ENCODE measurements around the gene SUSD6. TPM values are rescaled to one million over a fixed set of nuclear protein-coding genes. Genes with fewer than 3 reads are reported as not detected.

Gene SUSD6
- total and polyA plus RNA-seq, 9 of the 15 experiments (the other 6 are each of a cell fraction or from before 2014, with no cell fraction given), result 2.9 to 20.7 (median 5.6) TPM

DNA sequence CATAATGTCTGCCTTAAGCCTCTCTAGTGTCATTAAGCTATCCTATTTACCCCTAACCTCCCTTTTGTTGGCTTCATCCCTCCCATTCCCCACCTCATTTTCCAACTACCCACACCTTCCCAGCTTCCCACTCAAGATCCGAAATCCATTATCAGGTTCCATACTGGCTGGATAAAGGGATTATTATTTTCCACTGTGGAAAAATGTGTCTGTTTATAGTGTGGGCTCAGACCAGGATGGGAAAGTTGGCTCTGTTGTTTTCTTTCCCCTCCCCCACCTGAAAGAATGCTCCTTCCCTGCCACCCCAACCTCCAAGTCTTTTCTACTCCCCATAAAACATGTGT, 49.8 kb downstream of the SUSD6 start:
- no peaks in the 10 kb centered on the region for H3K27me3 ChIP-seq (ENCODE audit: control insufficient read depth in 2 of 2, insufficient read depth in 2 of 2, low read length in 2 of 2)
- H3K9me1 ChIP-seq (ENCODE audit: control insufficient read depth, insufficient read depth, low read length), result no peaks in the 10 kb centered on the region
- H3K4me1 ChIP-seq (replicated peaks in 1 of 2; ENCODE audit: control insufficient read depth in 2 of 2, insufficient read depth in 2 of 2, low read length in 2 of 2), result peaks cover 12 to 51% of the 10 kb centered on the region in 2 experiments; a peak in 4 of 5 replicates
- peaks cover 25% of the 10 kb centered on the region; the same call in 2 of the 3 replicates for H3K36me3 ChIP-seq (ENCODE audit: control insufficient read depth, insufficient read depth, low read length)
- in situ Hi-C loops (cut with MboI), result no loop called here
- ATAC-seq (no peak), DNase-seq (ENCODE audit: extremely low read depth in 1 of 4, low spot score in 3 of 4) (no peak), FAIRE-seq (no peak)
- H3K9ac ChIP-seq (ENCODE audit: insufficient read depth in 1 of 2, low read depth in 2 of 2, low read length in 2 of 2), result no peak overlapping the region
- H3K4me3 ChIP-seq, result no peak overlapping the region
- H3K27ac ChIP-seq (ENCODE audit: extremely low read depth, low read depth, low read length), result no peak overlapping the region
- no peaks in the 10 kb centered on the region for H3K9me3 ChIP-seq (replicated peaks; ENCODE audit: control insufficient read depth, insufficient read depth, low read depth, low read length)
- H3K79me2 ChIP-seq (ENCODE audit: control insufficient read depth, insufficient read depth, low read length), result peaks cover 81% of the 10 kb centered on the region
- no TSS peak for BruUV-seq (replicated peaks)
- ChIA-PET POLR2A (no interaction called here), CTCF (ENCODE audit: low intra/inter-chr PET ratio) (no interaction called here)
- H3K4me2 ChIP-seq (ENCODE audit: insufficient read depth, low read length), result no peak overlapping the region
- intact Hi-C loops (cut with micrococcal nuclease), result no loop called here
- no peaks in the 10 kb centered on the region for H4K20me1 ChIP-seq (replicated peaks; ENCODE audit: control insufficient read depth, insufficient read depth, low read length)
- no peak overlapping the region for H2AFZ ChIP-seq (ENCODE audit: low read depth, low read length)
- WGBS (ENCODE audit: insufficient coverage, low coverage, missing lambda C conversion rate), result 100% methylated on average over 1 of the region's 1 CpG
- TF ChIP-seq, protein P1, sequence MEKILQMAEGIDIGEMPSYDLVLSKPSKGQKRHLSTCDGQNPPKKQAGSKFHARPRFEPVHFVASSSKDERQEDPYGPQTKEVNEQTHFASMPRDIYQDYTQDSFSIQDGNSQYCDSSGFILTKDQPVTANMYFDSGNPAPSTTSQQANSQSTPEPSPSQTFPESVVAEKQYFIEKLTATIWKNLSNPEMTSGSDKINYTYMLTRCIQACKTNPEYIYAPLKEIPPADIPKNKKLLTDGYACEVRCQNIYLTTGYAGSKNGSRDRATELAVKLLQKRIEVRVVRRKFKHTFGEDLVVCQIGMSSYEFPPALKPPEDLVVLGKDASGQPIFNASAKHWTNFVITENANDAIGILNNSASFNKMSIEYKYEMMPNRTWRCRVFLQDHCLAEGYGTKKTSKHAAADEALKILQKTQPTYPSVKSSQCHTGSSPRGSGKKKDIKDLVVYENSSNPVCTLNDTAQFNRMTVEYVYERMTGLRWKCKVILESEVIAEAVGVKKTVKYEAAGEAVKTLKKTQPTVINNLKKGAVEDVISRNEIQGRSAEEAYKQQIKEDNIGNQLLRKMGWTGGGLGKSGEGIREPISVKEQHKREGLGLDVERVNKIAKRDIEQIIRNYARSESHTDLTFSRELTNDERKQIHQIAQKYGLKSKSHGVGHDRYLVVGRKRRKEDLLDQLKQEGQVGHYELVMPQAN (IDR thresholded peaks at IDR 0.05; ENCODE audit: borderline replicate concordance), result no peak
- no peak for TF ChIP-seq ZNF764 (CRISPR knock-in tag; IDR thresholded peaks at IDR 0.05; ENCODE audit: low read depth)
- no peak for TF ChIP-seq CREBBP (IDR thresholded peaks at IDR 0.05; ENCODE audit: low read depth, low read length)
- no peak for TF ChIP-seq POLR3A (IDR thresholded peaks at IDR 0.05; ENCODE audit: borderline replicate concordance, extremely low read depth, insufficient read depth, insufficient read length)
- TF ChIP-seq ASH1L (IDR thresholded peaks at IDR 0.05; ENCODE audit: borderline replicate concordance, low read depth, partially characterized antibody), result no peak
- TF ChIP-seq SIN3B (IDR thresholded peaks at IDR 0.05; ENCODE audit: low read depth), result no peak
- no peak for TF ChIP-seq CBX3 (IDR thresholded peaks at IDR 0.05; ENCODE audit: borderline replicate concordance in 1 of 2, low read length in 2 of 2)
- TF ChIP-seq, protein P2, sequence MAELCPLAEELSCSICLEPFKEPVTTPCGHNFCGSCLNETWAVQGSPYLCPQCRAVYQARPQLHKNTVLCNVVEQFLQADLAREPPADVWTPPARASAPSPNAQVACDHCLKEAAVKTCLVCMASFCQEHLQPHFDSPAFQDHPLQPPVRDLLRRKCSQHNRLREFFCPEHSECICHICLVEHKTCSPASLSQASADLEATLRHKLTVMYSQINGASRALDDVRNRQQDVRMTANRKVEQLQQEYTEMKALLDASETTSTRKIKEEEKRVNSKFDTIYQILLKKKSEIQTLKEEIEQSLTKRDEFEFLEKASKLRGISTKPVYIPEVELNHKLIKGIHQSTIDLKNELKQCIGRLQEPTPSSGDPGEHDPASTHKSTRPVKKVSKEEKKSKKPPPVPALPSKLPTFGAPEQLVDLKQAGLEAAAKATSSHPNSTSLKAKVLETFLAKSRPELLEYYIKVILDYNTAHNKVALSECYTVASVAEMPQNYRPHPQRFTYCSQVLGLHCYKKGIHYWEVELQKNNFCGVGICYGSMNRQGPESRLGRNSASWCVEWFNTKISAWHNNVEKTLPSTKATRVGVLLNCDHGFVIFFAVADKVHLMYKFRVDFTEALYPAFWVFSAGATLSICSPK (IDR thresholded peaks at IDR 0.05; ENCODE audit: borderline replicate concordance), result no peak
- no peak for TF ChIP-seq SETDB1 (IDR thresholded peaks at IDR 0.05; ENCODE audit: low read length)
- TF ChIP-seq TFAM (CRISPR knock-in tag; conservative IDR thresholded peaks at IDR 0.05), result no peak
- no peak for TF ChIP-seq NCOR1 (IDR thresholded peaks at IDR 0.05)
- TF ChIP-seq NCOA4 (IDR thresholded peaks at IDR 0.05; ENCODE audit: partially characterized antibody), result no peak
- TF ChIP-seq, protein P3, sequence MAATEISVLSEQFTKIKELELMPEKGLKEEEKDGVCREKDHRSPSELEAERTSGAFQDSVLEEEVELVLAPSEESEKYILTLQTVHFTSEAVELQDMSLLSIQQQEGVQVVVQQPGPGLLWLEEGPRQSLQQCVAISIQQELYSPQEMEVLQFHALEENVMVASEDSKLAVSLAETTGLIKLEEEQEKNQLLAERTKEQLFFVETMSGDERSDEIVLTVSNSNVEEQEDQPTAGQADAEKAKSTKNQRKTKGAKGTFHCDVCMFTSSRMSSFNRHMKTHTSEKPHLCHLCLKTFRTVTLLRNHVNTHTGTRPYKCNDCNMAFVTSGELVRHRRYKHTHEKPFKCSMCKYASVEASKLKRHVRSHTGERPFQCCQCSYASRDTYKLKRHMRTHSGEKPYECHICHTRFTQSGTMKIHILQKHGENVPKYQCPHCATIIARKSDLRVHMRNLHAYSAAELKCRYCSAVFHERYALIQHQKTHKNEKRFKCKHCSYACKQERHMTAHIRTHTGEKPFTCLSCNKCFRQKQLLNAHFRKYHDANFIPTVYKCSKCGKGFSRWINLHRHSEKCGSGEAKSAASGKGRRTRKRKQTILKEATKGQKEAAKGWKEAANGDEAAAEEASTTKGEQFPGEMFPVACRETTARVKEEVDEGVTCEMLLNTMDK (IDR thresholded peaks at IDR 0.05; ENCODE audit: borderline replicate concordance, insufficient read depth, low read depth, low read length, poor library complexity, severe bottlenecking), result no peak
- no peak for TF ChIP-seq ILK (tag; IDR thresholded peaks at IDR 0.05; ENCODE audit: borderline replicate concordance, low read depth)
- TF ChIP-seq CSDE1 (IDR thresholded peaks at IDR 0.05), result no peak
